Stimulated activated CD4-positive, alpha-beta T cell treated with anti-CD3 and anti-CD28 coated beads, Interleukin-15, amount 100 ng/mL, for 1 hour (primary cell): ENCODE measurements around the gene SLC18B1.
A peak's percentile ranks its signal among the peaks of the same experiment; 100 is the strongest.
"Not testable (repeated sequence)": the region's sequence is repeated elsewhere in the genome, so short reads cannot be mapped to it uniquely, and the experiment has no call there.

ENCODE experiments used
- DNase-seq, 2 donors: peaks; one replicate each; pipeline ENCODE4 v3.0.0-alpha.2; 2020; ENCODE audit warnings: low read depth in 1 of 2, low spot score in 1 of 2

The SLC18B1 gene

DNA sequence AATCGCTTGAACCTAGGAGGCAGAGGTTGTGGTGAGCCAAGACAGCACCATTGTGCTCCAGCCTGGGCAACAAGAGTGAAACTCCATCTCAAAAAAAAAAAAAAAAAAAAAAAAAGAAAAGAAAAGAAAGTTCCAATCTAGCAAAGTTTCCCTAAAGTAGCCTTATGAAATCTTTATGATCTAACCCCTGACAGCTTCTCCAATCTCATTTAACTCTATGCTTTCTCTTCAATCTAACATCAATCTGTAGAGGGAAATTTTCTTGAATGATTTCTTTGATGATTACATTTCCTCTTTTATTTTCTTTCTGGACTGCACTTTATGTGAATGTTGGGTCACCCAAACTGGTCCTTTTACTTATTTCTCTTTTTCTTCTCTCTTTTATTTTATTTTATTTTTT is 2.2 kb upstream of the SLC18B1 start:
- no peak for DNase-seq

DNA sequence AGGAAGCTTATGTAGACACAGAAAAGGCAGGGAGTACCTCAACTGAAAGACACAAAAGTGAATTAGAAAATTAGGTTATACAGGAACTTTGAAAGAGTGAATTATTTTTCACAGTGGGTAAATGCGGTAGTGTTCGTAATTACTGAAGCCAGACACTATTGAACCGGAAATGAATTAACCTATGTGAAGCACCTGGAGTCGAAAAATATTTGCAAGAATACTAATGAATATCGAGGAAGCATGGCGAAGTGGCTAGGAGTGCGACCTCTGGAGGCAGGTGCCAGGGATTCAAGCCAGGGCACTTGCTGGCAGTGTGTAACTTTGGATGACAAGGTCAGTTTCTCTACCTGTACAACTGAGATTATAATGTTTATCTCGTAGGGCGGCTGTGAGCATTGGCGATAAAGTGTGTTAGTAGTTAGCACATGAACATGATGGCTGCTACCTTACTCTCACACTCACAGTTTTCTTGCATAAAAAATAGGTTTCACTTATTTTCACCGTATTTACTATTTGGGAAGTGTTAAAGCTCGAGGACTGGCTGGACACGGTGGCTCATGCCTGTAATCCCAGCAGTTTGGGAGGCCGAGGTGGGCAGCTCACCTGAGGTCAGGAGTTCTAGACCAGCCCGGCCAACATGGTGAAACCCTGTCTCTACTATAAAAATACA is 567 bp upstream of the SLC18B1 start:
- peak; percentile 32 to 52 for DNase-seq

DNA sequence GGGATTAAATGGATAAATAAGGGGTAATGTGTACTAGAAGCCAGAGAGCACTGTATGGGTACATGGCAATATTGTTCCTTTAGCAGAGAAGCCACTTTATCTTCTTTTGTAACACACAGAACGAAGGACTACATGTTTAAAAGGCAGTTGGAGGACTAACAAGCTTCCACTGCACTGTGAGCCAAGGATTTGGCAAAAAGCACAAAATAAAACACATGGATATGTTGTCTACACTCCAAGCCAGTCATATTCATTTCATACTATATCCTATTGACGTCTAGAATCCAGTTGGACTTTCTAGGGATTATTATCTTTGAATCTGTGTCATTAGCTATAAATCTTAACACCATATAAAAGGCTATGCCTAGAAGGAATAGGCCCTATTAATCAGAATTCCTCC is 3.0 kb downstream of the SLC18B1 start:
- no peak for DNase-seq

DNA sequence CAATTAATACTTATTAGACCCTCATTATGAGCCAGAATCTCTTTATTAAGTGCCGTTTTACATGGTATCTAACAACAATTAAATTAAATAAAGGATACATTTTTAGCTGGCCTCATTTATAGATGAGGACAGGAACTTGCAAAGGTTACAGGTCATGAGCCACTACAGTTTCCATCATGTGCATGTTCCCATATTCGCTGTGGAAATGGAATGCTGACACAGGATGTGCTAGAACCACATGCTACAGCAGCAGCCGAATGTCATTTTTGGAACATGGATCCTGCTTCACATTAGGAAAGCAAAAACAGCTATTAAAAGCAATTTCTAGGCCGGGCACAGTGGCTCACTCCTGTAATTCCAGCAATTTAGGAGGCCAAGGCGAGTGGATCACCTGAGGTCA is 5.9 kb downstream of the SLC18B1 start:
- DNase-seq = no peak

DNA sequence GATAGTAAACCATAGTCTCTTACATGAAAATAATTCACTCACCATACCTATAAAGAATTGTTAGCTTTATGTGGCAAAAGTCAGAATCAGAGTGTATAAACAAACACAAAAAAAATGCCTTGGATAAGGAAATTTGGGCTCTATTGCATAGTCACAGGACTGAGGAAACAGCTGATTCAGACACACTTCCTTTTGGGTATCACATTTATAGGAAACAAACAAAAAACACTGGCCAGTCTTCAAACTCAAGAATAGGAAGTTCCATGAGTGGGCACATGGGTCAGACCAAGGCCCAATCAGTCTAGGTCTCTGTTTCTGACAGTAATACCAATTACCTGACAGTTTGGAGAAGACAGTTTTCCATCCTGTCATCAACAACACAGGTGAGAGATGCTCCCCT is 8.0 kb downstream of the SLC18B1 start:
- no peak for DNase-seq

DNA sequence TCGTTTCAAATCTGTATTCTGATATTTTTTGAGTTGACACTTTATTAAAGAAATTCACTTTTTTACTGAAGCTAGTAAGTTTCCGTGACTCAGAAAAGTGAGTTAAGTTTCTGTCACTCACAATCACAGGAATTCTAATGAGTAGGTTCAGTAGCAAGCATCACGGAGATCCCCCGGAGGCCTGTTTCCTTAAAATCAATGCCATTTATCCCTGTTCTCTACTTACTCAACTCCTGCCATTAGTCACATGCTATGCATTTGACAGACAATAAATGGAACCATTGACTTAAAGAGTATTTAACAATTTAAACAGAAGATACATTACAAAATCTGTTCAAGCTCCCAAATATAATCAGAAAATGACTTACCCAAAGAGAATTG is 9.1 kb downstream of the SLC18B1 start:
- no peak for DNase-seq

DNA sequence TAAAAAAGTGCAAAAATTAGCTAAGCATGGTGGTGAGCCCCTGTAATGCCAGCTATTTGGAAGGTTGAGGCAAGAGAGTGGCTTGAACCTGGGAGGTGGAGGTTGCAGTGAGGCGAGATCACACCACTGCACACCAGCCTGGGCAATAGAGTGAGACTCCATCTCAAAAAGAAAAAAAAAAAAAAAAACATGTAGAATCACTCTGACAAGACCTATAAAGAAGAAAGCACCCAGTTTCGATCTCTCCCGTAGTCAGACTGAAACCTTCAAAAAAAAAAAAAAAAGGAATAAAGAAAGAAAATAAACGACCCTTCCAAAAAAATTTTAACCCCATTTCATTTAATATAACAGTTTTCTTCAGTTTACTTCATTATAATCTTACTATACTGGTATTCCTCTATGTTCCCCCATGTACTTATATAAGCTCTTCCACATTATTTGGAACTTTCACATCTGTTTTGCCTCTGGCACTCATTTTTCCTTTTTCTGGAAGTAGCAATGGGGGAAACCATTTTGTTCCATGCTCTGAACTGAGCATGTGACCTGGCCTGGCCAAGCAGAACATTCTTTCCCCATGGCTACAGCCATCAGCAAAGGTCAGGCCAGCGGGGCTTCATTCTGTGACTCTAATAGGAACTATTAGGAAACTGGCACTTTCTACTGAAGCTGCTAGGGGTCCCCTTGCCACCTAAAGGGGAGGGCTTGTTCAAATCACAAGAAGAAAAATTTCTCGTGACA is 9.6 kb downstream of the SLC18B1 start:
- DNase-seq = no peak

DNA sequence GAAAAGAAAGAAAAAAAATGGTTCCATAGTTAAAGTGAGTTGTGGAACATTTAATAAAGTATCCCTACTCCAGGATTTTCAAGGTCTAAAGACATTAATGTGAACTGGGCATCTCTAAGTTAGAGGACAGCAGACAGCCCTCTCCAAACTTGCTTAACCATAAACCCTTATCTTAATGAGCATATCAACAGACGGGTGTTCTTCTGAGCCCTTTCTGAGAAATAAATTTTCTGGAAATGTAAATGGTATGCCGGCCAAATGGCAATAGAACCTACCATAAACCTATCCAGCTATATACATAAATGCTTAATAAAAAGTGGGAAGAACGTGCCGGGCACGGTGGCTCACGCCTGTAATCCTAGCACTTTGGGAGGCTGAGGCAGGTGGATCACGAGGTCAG is 12.5 kb downstream of the SLC18B1 start:
- no peak for DNase-seq

DNA sequence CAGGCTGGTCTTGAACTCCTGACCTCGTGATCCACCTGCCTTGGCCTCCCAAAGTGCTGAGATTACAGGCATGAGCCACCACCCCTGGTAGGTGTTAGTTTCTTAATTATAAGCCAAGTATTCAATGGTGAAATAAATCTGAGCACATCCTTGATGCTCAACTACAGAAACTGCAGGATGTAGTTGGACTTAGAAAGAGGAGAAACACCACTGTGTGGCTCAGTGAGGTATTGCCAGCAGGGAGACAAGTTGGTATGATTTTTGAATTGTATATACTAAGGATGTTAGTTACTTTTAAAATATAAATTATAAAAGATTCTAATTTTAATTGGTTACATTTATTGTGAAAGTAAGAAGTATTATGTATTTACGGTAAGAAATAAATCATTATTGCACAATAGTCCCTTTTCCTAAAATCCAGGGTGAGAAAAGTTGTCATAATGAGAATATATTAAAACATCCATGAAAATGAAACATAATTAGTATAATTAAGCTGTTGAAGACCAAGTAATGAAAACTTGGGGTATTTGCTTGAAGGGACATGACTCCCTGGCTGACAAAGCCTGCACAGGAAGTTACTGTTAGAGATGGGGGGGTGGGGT is 17.6 kb downstream of the SLC18B1 start:
- DNase-seq = no peak

DNA sequence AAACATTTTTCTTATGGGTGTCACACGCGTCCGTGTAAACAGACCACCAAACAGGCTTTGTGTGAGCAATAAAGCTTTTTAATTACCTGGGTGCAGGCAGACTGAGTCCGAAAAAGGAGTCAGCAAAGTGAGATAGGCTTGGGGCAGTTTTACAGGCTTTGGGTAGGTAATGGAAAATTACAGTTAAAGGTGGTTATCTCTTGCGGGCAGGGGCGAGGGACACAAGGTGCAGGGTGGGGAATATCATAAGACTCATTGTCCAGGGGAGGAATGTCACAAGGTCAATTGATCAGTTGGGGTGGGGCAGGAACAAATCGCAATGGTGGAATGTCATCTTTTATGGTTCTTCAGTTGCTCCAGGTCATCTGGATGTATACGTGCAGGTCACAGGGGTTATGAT is 20.6 kb downstream of the SLC18B1 start:
- DNase-seq = not testable (repeated sequence)

DNA sequence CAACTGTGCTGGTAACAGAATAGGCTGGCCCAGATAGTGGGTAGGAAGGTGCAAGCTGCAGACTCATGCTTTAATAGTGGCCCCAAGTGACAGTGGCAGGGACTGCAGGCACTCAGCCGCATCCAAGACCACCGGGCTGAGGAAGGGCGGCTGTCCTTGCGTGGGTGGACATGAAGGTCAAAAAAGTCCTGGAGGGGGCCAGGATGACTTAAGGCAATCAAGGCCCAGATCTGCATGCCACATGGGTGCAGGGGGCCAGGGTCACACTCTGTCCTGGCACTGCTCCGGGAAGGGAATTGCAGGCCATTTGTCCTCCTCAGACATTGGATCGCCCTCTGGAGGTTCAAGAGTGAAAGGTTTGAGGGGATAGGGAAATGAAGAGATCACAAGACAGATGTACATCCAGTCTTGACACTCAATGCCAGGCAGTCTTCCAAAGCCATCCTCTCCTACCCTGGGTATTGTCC is 30.4 kb downstream of the SLC18B1 start:
- no peak for DNase-seq

DNA sequence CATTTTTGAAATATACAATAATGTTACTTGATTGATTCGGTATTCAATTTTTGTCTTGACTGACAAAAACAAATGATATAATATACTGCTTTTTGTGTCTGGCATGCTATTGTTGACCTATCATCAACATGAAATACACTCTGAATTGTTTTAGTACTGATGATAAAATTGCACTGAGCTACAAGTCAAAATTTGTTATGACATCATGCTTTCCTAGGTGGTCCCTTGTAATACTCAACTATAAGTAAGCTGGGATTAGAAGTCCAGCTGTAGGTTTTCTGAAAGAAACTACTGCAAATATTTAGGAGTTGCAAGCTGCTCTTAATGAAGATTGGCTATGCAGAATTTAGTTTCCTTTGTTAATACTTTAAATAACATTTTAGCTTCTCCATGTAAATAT is 32.9 kb downstream of the SLC18B1 start:
- DNase-seq = no peak

DNA sequence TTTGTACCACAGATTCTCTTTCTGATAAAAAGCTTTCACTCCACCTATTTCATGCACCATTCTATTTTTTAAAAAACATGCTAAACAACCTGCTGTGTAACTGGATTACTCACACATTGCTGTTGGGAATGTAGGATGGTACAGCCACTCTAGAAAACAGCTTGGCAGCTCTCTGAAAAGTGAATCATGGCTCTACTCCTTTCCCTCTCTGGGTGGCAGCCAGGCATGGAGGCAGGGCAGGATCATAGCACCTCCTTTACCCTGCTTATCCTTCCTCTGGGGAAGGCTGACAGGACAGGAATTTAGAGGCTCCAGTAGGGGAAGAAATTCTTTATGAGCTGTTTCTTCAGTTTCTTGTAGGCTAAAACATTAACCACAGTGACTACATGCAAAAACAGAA is 34.1 kb downstream of the SLC18B1 start:
- DNase-seq = no peak

DNA sequence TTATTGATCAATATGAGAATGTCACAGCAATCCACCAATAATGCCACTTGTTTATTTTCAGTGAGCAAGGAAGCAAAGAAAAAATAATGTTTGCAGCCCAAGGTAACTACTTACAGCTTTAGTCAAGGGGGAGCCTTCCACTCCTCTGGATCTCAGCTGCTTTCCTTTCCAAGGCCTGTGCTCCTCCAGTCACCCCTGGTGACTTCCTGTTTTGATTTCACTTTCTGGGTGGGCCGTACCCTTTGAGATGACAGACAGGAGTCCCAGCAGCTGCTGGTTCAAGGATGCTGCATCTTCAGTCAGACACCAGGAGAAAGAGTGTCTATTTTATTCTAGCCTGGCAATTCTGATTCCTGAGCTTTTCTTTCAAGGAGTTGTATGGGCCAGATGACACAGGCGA is 35.2 kb downstream of the SLC18B1 start:
- DNase-seq = no peak

DNA sequence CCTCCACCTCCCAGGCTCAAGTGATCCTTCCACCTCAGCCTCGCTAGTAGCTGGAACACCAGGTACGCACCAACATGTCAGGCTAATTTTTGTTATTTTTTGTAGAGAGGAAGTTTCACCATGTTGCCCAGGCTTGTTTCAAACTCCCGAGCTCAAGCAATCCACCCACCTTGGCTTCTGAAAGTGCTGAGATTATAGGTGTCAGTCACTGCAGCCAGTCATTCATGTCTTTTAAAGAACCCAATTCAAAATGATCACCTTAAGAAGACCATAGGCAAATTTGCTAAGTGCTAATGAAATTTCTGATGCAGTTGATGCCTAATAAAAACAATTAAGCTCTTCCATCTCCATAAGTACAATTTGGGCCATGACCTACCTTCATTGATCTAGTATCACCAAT is 38.2 kb downstream of the SLC18B1 start:
- DNase-seq = no peak

DNA sequence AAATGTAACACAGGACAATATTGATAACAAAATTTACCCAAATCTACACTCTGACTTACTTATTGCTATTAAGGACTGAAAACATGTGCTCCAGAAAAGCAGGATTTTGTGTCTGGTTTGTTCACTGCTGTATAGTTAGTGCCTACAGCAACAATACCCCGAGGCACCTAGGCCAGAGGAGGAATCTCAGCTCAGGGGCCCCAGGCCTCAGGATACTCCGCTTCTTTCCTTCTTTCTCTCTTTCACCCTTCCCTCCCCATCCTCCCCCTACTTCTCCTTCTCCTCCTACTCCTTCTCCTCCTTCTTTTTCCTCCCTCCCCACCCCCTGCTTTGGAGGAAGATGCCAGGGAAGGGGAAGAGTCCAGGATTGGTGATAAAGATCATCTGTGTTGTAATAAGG is 39.7 kb downstream of the SLC18B1 start:
- DNase-seq = no peak

DNA sequence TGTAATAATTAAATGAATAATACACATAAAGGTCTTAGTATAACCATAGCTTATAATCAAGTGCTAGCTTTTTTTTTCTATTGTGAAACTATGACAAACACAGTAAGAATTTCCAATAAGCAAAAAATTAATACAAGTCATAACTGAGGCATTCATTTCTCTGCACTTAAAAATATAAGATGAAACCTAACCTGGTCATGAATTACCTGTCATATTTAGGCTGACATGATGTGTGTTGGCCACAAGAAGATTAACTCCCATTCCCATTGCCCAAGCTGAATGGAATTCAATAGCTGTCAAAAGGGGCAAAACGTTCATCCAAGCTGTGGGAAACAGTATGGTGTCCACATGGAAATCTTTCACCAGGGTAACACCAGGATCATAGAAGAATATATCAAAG is 46.2 kb downstream of the SLC18B1 start:
- DNase-seq = no peak

DNA sequence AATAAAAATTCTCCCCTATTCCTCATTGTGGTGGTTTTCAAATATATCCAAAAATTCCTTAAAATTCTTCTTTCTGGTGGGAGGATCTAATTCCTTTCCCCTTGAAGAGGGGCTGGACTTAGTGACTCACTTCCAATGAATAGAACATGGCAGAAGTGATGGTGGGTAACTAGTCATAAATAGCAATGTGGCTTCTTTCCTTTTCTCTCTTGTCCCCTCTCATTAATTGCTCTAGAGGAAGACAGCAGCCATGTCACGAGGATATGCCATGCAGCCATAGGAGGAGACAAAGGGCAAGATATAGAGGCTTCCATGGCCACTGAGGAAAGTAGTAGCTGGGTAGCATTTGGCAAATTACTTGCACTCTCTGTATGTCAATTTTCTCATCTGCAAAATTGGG is 46.6 kb downstream of the SLC18B1 start:
- no peak for DNase-seq

DNA sequence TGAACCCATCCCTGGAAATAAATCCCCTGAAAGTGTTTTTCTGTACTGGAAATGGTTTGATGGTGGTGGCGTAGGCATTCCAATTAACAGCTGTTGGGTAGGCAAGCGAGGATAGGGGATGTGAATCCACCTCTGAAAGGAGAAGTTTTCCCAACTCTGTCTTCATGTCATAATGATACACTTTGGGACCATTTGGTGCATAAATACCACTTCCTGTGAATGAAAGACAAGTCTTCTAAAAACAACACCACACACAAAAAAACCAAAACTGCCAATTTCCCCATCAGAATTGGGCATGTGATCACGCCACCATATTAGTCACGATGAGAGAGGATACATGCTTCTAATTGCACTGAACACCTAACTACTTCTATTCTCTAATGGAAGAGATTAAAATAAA is 47.1 kb downstream of the SLC18B1 start:
- no peak for DNase-seq

DNA sequence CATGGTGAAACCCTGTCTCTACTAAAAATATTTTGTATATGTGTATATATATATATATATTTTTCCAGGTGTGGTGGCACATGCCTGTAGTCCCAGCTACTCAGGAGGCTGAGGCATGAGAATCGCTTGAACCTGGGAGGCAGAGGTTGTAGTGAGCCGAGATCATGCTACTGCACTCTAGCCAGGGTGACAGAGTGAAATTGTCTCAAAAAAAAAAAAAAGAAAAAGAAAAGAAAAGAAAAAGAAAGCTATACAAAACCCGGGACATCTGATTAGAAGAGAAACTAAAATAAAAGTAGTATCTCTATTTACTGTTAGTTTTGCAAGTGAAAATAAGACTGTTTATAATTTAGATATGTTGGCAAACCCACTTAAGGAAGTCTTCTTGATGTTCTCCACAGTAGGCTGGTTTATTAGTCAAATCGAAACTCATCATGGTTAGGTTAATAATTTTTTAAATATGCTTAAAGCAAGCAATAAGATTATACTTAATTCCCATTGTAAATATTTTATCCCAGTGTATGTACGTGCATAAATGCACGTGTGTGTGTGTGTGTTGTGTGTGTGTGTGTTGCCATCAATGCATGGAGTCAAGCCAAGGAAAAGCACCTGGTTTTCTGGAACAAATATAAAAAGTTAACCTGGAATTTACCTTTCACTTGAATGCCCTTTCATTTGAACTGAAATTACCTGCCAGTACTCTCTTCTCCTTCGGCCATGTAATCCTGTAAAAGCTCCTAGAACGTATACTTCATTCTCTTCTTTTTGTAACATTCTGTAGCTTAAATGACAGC is 47.8 kb downstream of the SLC18B1 start:
- DNase-seq = no peak

DNA sequence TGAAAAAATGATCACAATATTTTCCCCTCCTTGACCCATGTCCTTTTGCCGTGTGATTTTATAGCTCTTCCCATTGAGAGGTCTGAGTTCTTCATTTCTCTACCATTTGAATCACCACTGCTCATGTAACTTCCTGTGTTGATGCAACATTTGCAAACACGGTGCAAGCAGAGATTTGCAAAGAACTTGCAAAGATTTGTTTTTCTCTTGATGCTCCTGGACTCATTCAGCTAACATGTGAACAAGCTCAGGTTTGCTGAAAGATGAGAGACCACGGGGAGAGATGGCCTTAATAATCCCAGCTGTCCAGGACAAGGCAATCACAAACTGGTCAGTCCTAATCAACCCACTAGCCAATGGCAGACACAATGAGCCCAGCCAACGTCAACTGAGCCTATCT is 49.3 kb downstream of the SLC18B1 start:
- DNase-seq = no peak

DNA sequence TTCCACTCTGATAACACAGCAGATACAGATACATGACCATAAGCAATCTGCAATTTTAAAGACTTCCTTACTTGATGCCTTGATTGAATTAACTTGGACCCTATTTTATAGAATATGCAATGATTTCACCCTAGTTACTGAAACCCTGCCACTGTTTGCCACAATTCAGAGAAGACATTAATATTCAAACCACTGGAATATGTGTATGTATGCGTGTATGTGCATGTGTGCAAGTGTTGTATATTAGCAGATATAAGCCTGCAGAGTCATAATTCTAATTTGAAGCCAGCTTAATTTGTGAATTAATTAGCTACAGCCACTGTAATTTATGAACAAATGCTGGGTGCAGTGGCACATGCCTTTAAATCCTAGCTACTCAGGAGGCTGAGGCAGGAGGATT is 50.0 kb downstream of the SLC18B1 start:
- no peak for DNase-seq
